ENCODE results near the gene NTNG1. TPM values are rescaled to one million over a fixed set of nuclear protein-coding genes. Genes with fewer than 3 reads are reported as not detected.

NTNG1 gene
- total and polyA plus RNA-seq, 2 of the 8 experiments (the other 6 are each of a cell fraction or from before 2014, with no cell fraction given), result 1.2 to 4.1 TPM

DNA sequence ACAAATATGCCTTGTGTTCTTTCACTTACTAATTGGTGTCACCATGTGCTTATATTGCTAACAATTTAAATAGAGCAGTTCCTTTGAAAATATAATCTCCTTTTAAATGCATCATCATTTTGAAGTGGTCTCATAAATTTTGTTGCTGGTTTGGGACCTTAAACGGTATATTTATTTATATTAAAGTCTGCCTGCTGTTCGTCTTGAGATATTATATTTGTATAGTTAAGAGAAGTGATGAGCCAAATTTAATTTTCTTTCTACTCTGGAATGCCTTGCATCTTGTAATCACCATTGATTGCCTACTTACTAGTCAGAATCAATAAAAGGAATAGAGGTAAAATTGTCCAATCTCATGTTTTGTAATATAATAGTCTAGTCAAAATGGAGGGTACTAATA lies 91.6 kb downstream of the NTNG1 start:
- no peaks in the 10 kb centered on the region for H3K36me3 ChIP-seq (ENCODE audit: control insufficient read depth in 2 of 4, insufficient read depth in 4 of 4, low read length in 3 of 4)
- H2BK120ac ChIP-seq (replicated peaks; ENCODE audit: low read depth, low read length), result no peak overlapping the region
- H3K79me2 ChIP-seq (ENCODE audit: control insufficient read depth in 1 of 2, insufficient read depth in 2 of 2, low read length in 2 of 2), result no peaks in the 10 kb centered on the region
- no peak overlapping the region for H3K18ac ChIP-seq (ENCODE audit: extremely low read depth, low read length)
- H3K27me3 ChIP-seq (replicated peaks in 1 of 4; ENCODE audit: control insufficient read depth in 3 of 4, extremely low read depth in 1 of 4, insufficient read depth in 3 of 4, low read length in 3 of 4), result no peaks in the 10 kb centered on the region
- peaks cover 0 to 1% (median under 1%) of the 10 kb centered on the region in 4 experiments; a peak in 1 of 7 replicates for H3K4me1 ChIP-seq (replicated peaks in 1 of 4; ENCODE audit: control insufficient read depth in 3 of 4, insufficient read depth in 4 of 4, low read length in 3 of 4)
- no peak overlapping the region for H4K91ac ChIP-seq (replicated peaks; ENCODE audit: insufficient read length, low read length)
- no peaks in the 10 kb centered on the region for H4K20me1 ChIP-seq (replicated peaks in 1 of 2; ENCODE audit: control insufficient read depth in 1 of 2, insufficient read depth in 2 of 2, low read length in 2 of 2)
- H2BK12ac ChIP-seq (ENCODE audit: low read depth, low read length), result no peak overlapping the region
- POLR2A ChIA-PET (ENCODE audit: partially characterized antibody), result interaction anchor here (0.6 kb wide), 1 partner anchor 13 kb away, joined by 3 read pairs; no protein-coding TSS in a partner anchor
- peaks cover 11 to 12% of the 10 kb centered on the region in 2 experiments; a peak in 3 of 4 replicates for H3K9me3 ChIP-seq (ENCODE audit: insufficient read depth in 2 of 2, low read depth in 1 of 2, low read length in 1 of 2)
- H3K4ac ChIP-seq (replicated peaks; ENCODE audit: insufficient read length, low read depth, low read length), result no peak overlapping the region
- H2BK5ac ChIP-seq (ENCODE audit: low read depth, low read length), result no peak overlapping the region
- no peak overlapping the region for H2BK15ac ChIP-seq (ENCODE audit: low read length)
- no peak overlapping the region for H3K4me2 ChIP-seq (ENCODE audit: insufficient read depth in 1 of 2, low read depth in 2 of 2, low read length in 2 of 2)
- H2BK20ac ChIP-seq (ENCODE audit: low read length), result no peak overlapping the region
- H3K14ac ChIP-seq (ENCODE audit: insufficient read length), result no peak overlapping the region
- no peak overlapping the region for H3K4me3 ChIP-seq (ENCODE audit: extremely low read depth in 1 of 4, insufficient read depth in 2 of 4, low read depth in 3 of 4, low read length in 4 of 4)
- CTCF ChIA-PET (ENCODE audit: partially characterized antibody), result interaction anchor here (1.0 to 1.4 kb wide), 3 partner anchors 35 to 297 kb away, joined by 3 to 4 read pairs (median 3); no protein-coding TSS in a partner anchor
- H3K23me2 ChIP-seq (ENCODE audit: low read depth, low read length), result no peaks in the 10 kb centered on the region
- 94% methylated on average over 2 of the region's 2 CpGs; no CpG with 5 or more reads in 1 of the 2 experiments for WGBS, 2 experiments (ENCODE audit: extremely low coverage in 1 of 2, insufficient coverage in 1 of 2, insufficient read length in 1 of 2, insufficient replicate concordance in 2 of 2, low coverage in 1 of 2, low lambda C conversion rate in 2 of 2, missing lambda C conversion rate in 1 of 2)
- no peak for TF ChIP-seq EZH2 (IDR thresholded peaks at IDR 0.05; ENCODE audit: low read depth, low read length, severe bottlenecking)
- no peak for TF ChIP-seq KDM5A (IDR thresholded peaks at IDR 0.05; ENCODE audit: low read length)
- no peak for TF ChIP-seq CBX8 (IDR thresholded peaks at IDR 0.05; ENCODE audit: borderline replicate concordance, low read depth, low read length)
- no peak overlapping the region for H2AFZ ChIP-seq (ENCODE audit: low read length)
- no peak overlapping the region for H2AK5ac ChIP-seq (ENCODE audit: low read depth, low read length)
- no peak overlapping the region for H4K8ac ChIP-seq (ENCODE audit: extremely low read depth, insufficient read depth, low read length)
- no peak overlapping the region for H3K9ac ChIP-seq (replicated peaks in 1 of 4; ENCODE audit: extremely low read depth in 1 of 4, low read depth in 3 of 4, low read length in 3 of 4)
- H4K5ac ChIP-seq (ENCODE audit: insufficient read length, low read depth, low read length), result no peak overlapping the region
- H3K27ac ChIP-seq (ENCODE audit: low read depth, low read length), result no peak overlapping the region
- no peak for FAIRE-seq
- H3K79me1 ChIP-seq (ENCODE audit: low read depth, low read length), result no peaks in the 10 kb centered on the region
- DNase-seq (ENCODE audit: low read depth in 1 of 2, low spot score in 2 of 2), result no peak
- no peak overlapping the region for H3K56ac ChIP-seq (replicated peaks; ENCODE audit: insufficient read length, low read depth, low read length)
- no peak overlapping the region for H3K23ac ChIP-seq (ENCODE audit: insufficient read length)
